Measurements from ENCODE around the gene ATN1.
"Not testable (repeated sequence)": the region's sequence is repeated elsewhere in the genome, so short reads cannot be mapped to it uniquely, and the experiment has no call there.

The ATN1 gene

DNA sequence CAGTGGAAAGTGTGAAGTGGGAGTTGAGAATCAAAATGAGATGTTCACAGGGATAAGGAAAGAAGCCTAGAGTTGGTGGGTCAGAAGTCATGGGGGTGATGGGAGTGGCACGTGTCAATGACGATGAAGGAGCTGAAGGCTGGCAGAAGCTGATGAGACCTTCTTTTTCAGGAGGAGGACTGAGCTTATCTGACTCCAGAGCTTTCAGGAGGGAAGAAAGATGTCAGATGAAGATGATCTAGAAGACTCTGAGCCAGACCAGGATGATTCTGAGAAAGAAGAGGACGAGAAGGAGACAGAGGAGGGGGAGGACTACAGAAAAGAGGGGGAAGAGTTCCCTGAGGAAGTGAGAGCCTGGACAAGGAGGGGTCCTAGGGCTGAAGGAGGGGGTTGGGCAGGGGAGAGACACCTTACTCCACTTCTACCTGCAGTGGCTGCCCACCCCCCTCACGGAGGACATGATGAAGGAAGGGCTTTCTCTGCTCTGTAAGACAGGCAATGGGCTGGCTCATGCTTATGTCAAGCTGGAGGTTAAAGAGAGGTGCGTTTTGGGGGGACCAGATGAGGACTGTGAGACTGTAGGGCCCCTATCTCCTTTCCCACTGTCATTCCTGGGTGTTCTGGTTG lies 22.2 kb upstream of the ATN1 start:
- DNase-seq: no peak

GRCh38 chr12:6908141-6908540 lies 19.6 kb upstream of the ATN1 start:
- not testable (repeated sequence) for DNase-seq

GRCh38 chr12:6909421-6910145 lies 18.2 kb upstream of the ATN1 start:
- no peak for DNase-seq

DNA sequence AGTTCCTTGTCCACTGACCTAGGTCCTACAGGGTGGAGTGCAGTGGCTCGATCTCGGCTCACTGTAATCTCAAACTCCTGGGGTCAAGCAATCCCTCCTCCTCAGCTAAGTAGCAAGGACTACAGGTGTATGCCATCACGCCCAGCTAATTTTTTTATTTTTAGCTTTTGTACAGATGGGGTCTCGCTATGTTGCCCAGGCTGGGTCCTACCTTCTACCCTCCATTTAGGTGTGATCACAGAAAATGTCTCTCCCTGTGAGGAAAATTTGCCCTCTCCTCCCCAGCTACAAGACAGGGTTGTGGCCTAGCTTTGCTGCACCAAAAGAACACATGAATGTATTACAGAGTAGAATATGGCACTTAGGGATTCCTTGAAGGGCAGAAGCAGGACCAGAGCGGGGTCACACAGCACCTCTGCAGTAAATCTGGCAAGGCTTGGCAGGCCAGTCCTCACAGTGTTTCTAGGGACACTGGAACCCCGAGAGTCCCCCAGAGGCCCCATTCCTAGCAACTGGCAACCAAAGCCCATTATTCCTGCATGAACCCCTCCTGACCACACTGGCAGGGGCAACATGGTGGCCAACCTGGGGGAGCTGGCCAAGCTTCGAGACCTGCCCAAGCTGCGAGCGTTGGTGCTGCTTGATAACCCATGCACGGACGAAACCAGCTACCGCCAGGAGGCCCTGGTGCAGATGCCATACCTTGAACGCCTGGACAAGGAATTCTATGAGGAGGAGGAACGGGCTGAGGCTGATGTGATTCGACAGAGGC lies 15.4 kb upstream of the ATN1 start:
- no peak for DNase-seq

- DNase-seq: peak; percentile 27
Observed at GRCh38 chr12:6914246-6914946, 13.4 kb upstream of the ATN1 start, which contains the start of gene ENO2. Gene ENO2, plus strand, starts transcription at chr12:6914580. Its CDS starts 1,253 bp downstream, at chr12:6915833.

GRCh38 chr12:6914947-6915788 lies 12.6 kb upstream of the ATN1 start:
- no peak for DNase-seq

- no peak for DNase-seq
Observed at GRCh38 chr12:6915789-6916285, 11.9 kb upstream of the ATN1 start.

- no peak for DNase-seq
Observed at GRCh38 chr12:6916426-6917200, 11.1 kb upstream of the ATN1 start.

GRCh38 chr12:6917491-6918231 lies 10.1 kb upstream of the ATN1 start:
- no peak for DNase-seq

DNA sequence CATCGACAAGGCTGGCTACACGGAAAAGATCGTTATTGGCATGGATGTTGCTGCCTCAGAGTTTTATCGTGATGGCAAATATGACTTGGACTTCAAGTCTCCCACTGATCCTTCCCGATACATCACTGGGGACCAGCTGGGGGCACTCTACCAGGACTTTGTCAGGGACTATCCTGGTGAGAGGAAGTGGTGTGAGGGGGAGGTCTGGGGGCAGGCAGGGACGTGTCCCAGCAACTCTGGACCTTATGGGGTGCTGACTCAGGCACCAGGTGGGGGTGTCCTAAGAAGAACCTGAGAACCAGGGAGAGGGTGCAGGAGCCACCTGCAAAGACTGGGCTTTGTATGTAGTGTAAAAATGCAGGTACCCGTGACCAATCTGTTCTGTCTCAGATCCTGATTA lies 8.2 kb upstream of the ATN1 start:
- DNase-seq: no peak

GRCh38 chr12:6921539-6921938 lies 6.2 kb upstream of the ATN1 start:
- no peak for DNase-seq

GRCh38 chr12:6921996-6922946 lies 5.5 kb upstream of the ATN1 start:
- DNase-seq: no peak

- DNase-seq: no peak
Observed at GRCh38 chr12:6923003-6923732, 4.6 kb upstream of the ATN1 start.

DNA sequence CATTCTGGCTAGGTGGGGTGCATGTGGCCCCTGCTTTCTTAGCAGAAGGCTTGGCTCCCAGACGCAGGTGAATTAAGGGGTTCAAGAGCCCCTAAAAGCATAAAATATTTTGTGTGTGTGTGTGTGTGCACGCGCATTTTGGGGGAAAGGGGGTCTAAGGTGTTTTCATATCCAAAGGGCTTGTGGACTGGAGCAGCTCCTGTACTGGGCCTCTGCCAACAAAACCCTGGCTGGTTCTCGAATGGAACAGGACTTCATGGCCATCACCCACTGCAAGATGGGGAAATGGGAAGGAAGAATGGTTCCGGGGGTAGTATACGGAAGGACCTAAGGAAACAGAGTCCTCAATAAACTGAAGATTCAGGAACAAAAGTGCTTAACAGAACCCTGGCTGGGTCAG lies 3.9 kb upstream of the ATN1 start:
- no peak for DNase-seq

DNA sequence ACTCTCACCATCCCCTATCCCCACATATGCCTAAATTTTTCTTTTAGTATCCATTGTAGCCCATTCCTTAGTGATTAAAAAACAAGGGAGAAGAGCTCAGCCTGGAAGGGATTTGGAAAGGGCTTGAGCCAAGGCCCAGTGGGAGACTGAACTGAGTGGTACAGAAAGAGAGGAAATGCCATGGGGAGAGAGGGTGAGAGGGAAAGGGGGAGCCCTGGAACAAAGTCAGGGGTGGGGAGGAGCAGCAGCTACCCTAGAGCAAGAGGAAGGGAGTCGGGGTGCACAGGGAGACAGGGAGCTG lies 2.6 kb upstream of the ATN1 start:
- DNase-seq: no peak

DNA sequence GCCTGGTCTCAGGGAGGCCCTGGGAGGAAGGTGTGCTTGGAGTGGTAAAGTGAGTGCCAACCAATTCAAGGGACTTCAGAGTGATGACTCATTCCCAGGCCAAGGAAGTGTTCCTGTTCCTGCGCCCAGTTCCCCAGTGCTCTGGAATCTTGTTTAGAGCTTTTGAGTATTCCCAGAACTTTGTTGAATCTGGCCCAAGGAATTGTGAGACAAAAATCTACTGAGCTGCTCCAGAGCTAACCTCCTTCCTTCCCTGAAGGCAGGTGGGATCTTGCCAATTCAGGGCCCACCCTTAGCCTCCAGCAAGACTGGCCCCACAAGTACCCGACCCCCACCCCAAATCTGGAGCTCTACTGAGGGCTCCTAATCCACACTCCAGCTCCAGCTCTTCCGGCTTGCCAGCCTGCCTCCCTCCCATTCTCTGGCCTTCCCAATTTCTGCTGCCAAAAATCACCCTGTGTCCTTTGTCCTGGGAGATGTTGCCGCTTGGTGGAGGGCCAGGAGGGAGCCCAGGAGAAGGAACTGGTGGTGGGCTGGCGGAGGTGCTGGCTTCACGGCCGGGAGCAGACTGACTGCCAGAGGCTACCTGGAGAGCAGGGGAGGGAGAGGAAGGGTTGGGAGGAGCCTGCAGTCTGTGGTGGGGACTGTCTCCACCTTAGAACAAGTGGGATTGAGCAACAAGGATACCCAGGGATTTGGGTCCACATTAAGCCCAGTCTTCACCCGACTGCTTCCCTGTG lies 2.0 kb upstream of the ATN1 start:
- no peak for DNase-seq

- DNase-seq: no peak
Observed at GRCh38 chr12:6928022-6928702, 403 bp downstream of the ATN1 start.
